Spleen (tissue), 11 donors: Measurements from ENCODE around the gene MMD2. TPM values are rescaled to one million over a fixed set of nuclear protein-coding genes. Genes with fewer than 3 reads are reported as not detected.

Experiments used
- DNase-seq: peaks from one replicate; pipeline ENCODE4 v3.0.0-alpha.2; 2020
- H3K27ac ChIP-seq, 8 donors: fragments of 200-600 bp; sonication (generic) in 7 of 8; 1 replicate in 4 of 8; 2 replicates in 4 of 8; pipeline versions ENCODE4 v1.5.0 to v1.8.0; 2016 to 2021; ENCODE audit warnings: inconsistent platforms in 4 of 8, mild to moderate bottlenecking in 4 of 8, moderate library complexity in 1 of 8
- H3K27me3 ChIP-seq, 7 donors: fragments of 200-600 bp; sonication (generic) in 6 of 7; replicated peaks in 1 of 7; 1 replicate in 4 of 7; 2 replicates in 3 of 7; pipeline versions ENCODE4 v1.5.0 to v1.8.0; 2016 to 2021; ENCODE audit warnings: inconsistent platforms in 3 of 7, mild to moderate bottlenecking in 1 of 7
- H3K36me3 ChIP-seq, 6 donors: fragments of 200-600 bp; sonication (generic) in 5 of 6; 1 replicate in 4 of 6; 2 replicates in 2 of 6; pipeline versions ENCODE4 v1.5.0 to v1.8.0; 2016 to 2021; ENCODE audit warnings: inconsistent platforms in 2 of 6
- H3K4me1 ChIP-seq, 6 donors: fragments of 200-600 bp; sonication (generic) in 5 of 6; 1 replicate in 3 of 6; 2 replicates in 3 of 6; pipeline versions ENCODE4 v1.5.0 to v1.8.0; 2016 to 2021; ENCODE audit warnings: inconsistent platforms in 3 of 6
- H3K4me3 ChIP-seq, 8 donors: fragments of 200-600 bp; sonication (generic) in 7 of 8; 1 replicate in 4 of 8; 2 replicates in 4 of 8; pipeline versions ENCODE4 v1.5.0 to v1.8.0; 2016 to 2021; ENCODE audit warnings: inconsistent platforms in 4 of 8, mild to moderate bottlenecking in 4 of 8, moderate library complexity in 2 of 8
- H3K9me3 ChIP-seq, 8 donors: fragments of 200-600 bp; sonication (generic) in 7 of 8; 1 replicate in 4 of 8; 2 replicates in 4 of 8; pipeline versions ENCODE4 v1.5.0 to v1.8.0; 2016 to 2021; ENCODE audit warnings: inconsistent platforms in 4 of 8
- CTCF ChIP-seq, 11 experiments: fragments of 200-600 bp in 7 of 11; fragments of 450-650 bp in 4 of 11; sonication (generic) in 4 of 11; IDR thresholded peaks in 8 of 11; conservative IDR thresholded peaks in 3 of 11; 1 replicate in 7 of 11; 2 replicates in 4 of 11; pipeline versions ENCODE4 v1.4.0 to v1.8.0; 2016 to 2021; ENCODE audit warnings: antibody characterized with exemption in 11 of 11, inconsistent platforms in 4 of 11, mild to moderate bottlenecking in 1 of 11
- POLR2A ChIP-seq, 3 donors: fragments of 450-650 bp; IDR thresholded peaks; one replicate each; pipeline ENCODE4 v1.5.1; 2017; ENCODE audit warnings: antibody characterized with exemption in 3 of 3, mild to moderate bottlenecking in 1 of 3
- POLR2AphosphoS5 ChIP-seq, 3 donors: sonication (generic); formaldehyde crosslinking; IDR thresholded peaks; one replicate each; pipeline ENCODE4 v1.5.1; 2017; ENCODE audit warnings: antibody characterized with exemption in 3 of 3
- WGBS, 5 donors: extraction: QIAGEN DNeasy Blood & Tissue Kit in 3 of 5; methylation state at CpG; one replicate each; pipeline versions ENCODE4 v1.1.5 to v1.1.7; 2013 to 2018; 5-methylcytosine and 5-hydroxymethylcytosine counted together
- intact Hi-C: fragments of 100-400 bp; cut with DNase I; formaldehyde crosslinking; loops from one replicate; pipeline ENCODE4 v1.15.0; 2023; ENCODE audit warnings: low total_unique reads
- polyA plus RNA-seq, 3 donors: library from polyadenylated mRNA; stranded (reverse); fragments of 200-250 nt; gene quantifications; one replicate each; pipeline ENCODE4 v1.2.1, GENCODE V29; 2013
- total RNA-seq, 7 donors: library from RNA; depleted of rRNA in 3 of 7; stranded (reverse); fragments of >200 nt in 3 of 7; fragmentation: NEBNext Ultra II Directional in 4 of 7; extraction: Animal tissue kit (Norgen Biotek cat#: 25700) in 4 of 7; gene quantifications; one replicate each; pipeline versions ENCODE4 v1.1.0 to v1.2.1, GENCODE V29; 2016 to 2021
- donor health status: healthy with polysubstance abuse.
- donor health status: DM: no; HTN: no; CAD: no; lungs with moderate emphysema.
- donor health status: DM: no; HTN: no; CAD: no.
- donor health status: Bipolar disorder and iron deficiency.
- donor health status: healthy.
- donor health status: DM: no; HTN: no; CAD: no.
- donor health status: DM: yes; HTN: yes; CAD: no.

The MMD2 gene
- total and polyA plus RNA-seq, 10 donors = not detected

- Histone ChIP-seq H3K4me3 (no peak overlapping the region), H3K27ac (no peak overlapping the region), H3K27me3 (peaks cover 0 to 54% (median 11%) of the 10 kb centered on the region in 7 donors), H3K4me1 (no peaks in the 10 kb centered on the region), H3K36me3 (no peaks in the 10 kb centered on the region), H3K9me3 (no peaks in the 10 kb centered on the region)
- TF ChIP-seq CTCF (IDR thresholded peaks at IDR 0.05 in 8 of 11, conservative IDR thresholded peaks at IDR 0.05 in 3 of 11) (no peak), POLR2AphosphoS5 (IDR thresholded peaks at IDR 0.05) (no peak), POLR2A (IDR thresholded peaks at IDR 0.05) (no peak)
- WGBS, 5 donors = 85 to 88% (median 88%) methylated on average over 11 of the region's 11 CpGs
- intact Hi-C loops = no loop called here
- DNase-seq = peak; percentile 33
These were observed 6.5 kb upstream of the MMD2 start for GRCh38 chr7:4965295-4966022.

- Histone ChIP-seq H3K4me3 (no peak overlapping the region), H3K27ac (no peak overlapping the region), H3K36me3 (no peaks in the 10 kb centered on the region), H3K4me1 (no peaks in the 10 kb centered on the region), H3K27me3 (peaks cover 0 to 61% (median 16%) of the 10 kb centered on the region in 7 donors), H3K9me3 (no peaks in the 10 kb centered on the region)
- intact Hi-C loops = no loop called here
- DNase-seq = peak; percentile 49
- 58 to 74% (median 66%) methylated on average over 11 of the region's 11 CpGs for WGBS, 5 donors
- TF ChIP-seq POLR2AphosphoS5 (IDR thresholded peaks at IDR 0.05) = no peak
- TF ChIP-seq POLR2A (IDR thresholded peaks at IDR 0.05) = no peak
- TF ChIP-seq CTCF (IDR thresholded peaks at IDR 0.05 in 8 of 11, conservative IDR thresholded peaks at IDR 0.05 in 3 of 11) = no peak
These were observed 5.5 kb upstream of the MMD2 start for GRCh38 chr7:4964506-4964905.

- peak; percentile 63 for DNase-seq
- Histone ChIP-seq H3K9me3 (no peaks in the 10 kb centered on the region), H3K36me3 (no peaks in the 10 kb centered on the region), H3K27me3 (peaks cover 0 to 75% (median 27%) of the 10 kb centered on the region in 7 donors), H3K27ac (no peak overlapping the region), H3K4me3 (no peak overlapping the region), H3K4me1 (peaks cover 0 to 12% (median 8%) of the 10 kb centered on the region in 6 donors)
- no peak for TF ChIP-seq POLR2A (IDR thresholded peaks at IDR 0.05)
- no peak for TF ChIP-seq POLR2AphosphoS5 (IDR thresholded peaks at IDR 0.05)
- 73 to 85% (median 80%) methylated on average over 19 of the region's 19 CpGs for WGBS, 5 donors
- intact Hi-C loops = no loop called here
These were observed 4.1 kb upstream of the MMD2 start for GRCh38 chr7:4962872-4963775.

- peak; percentile 56 for DNase-seq
- H3K4me1 ChIP-seq = peaks cover 0 to 12% (median 8%) of the 10 kb centered on the region in 6 donors
- no peak overlapping the region for H3K27ac ChIP-seq
- H3K36me3 ChIP-seq = no peaks in the 10 kb centered on the region
- WGBS, 5 donors = 54 to 80% (median 59%) methylated on average over 6 to 10 of the region's 10 CpGs
- H3K4me3 ChIP-seq = no peak overlapping the region
- H3K9me3 ChIP-seq = no peaks in the 10 kb centered on the region
- H3K27me3 ChIP-seq = peaks cover 0 to 97% (median 32%) of the 10 kb centered on the region in 7 donors
- intact Hi-C loops = no loop called here
- TF ChIP-seq POLR2A (IDR thresholded peaks at IDR 0.05) (no peak), POLR2AphosphoS5 (IDR thresholded peaks at IDR 0.05) (no peak), CTCF (IDR thresholded peaks at IDR 0.05 in 8 of 11, conservative IDR thresholded peaks at IDR 0.05 in 3 of 11) (no peak)
These were observed 1.4 kb upstream of the MMD2 start for GRCh38 chr7:4960363-4960762.
